ENCODE measurements around the gene ADIPOQ. TPM values are rescaled to one million over a fixed set of nuclear protein-coding genes. Genes with fewer than 3 reads are reported as not detected.
"Not testable (repeated sequence)": the region's sequence is repeated elsewhere in the genome, so short reads cannot be mapped to it uniquely, and the experiment has no call there.

Gene ADIPOQ
- total and polyA plus RNA-seq, 2 of the 4 experiments (the other 2 are of a cell fraction) = not detected

DNA sequence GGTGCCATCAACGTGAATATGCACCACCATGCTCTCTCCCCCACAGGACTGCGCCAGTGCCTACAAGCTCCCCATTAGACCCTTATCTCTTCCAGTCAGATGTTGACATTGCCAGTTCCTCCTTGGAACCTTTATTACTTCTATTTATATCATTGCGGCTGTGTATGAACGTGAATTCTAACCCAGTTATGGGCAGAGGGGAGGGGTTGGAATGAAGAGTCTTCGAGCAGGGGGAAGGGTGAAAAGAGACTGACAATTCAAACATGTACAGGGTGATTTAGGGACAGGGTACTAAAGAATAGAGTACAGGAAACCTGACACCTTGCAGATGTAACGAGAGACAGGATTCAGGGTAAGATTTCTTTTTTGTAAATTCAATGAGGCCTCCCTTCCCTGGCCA lies 46.1 kb downstream of the ADIPOQ start:
- no peak overlapping the region for H2BK5ac ChIP-seq (ENCODE audit: low read depth, low read length, poor library complexity, severe bottlenecking)
- no peak for TF ChIP-seq NFE2L2 (IDR thresholded peaks at IDR 0.05; ENCODE audit: low read depth, low read length)
- TF ChIP-seq SMC3 (IDR thresholded peaks at IDR 0.05; ENCODE audit: low read depth, low read length) = no peak
- TF ChIP-seq CEBPB (IDR thresholded peaks at IDR 0.05; ENCODE audit: low read depth, low read length) = no peak
- TF ChIP-seq MAZ (IDR thresholded peaks at IDR 0.05; ENCODE audit: borderline replicate concordance, low read depth, low read length) = no peak
- no peak for TF ChIP-seq POLR2A (IDR thresholded peaks at IDR 0.05; ENCODE audit: low read depth, low read length)
- no peak for TF ChIP-seq FOS (IDR thresholded peaks at IDR 0.05; ENCODE audit: low read depth, low read length)
- intact Hi-C loops (cut with micrococcal nuclease) (no loop called here), dilution Hi-C loops (cut with HindIII; ENCODE audit: low sequenced_read_pairs, unreplicated experiment) (no loop called here), in situ Hi-C loops (cut with MboI; ENCODE audit: low sequenced_read_pairs) (no loop called here)
- no CpG with 5 or more reads among the region's 6 CpGs for WGBS, 2 experiments (ENCODE audit: extremely low coverage in 2 of 2, insufficient read length in 1 of 2)
- peaks cover 9% of the 10 kb centered on the region for H3K27me3 ChIP-seq (ENCODE audit: control insufficient read depth, insufficient read depth, low read length)
- no peak overlapping the region for H3K14ac ChIP-seq (replicated peaks; ENCODE audit: low read depth, low read length)
- no peak overlapping the region for H4K5ac ChIP-seq (ENCODE audit: low read depth, low read length)
- no peaks in the 10 kb centered on the region for H3K4me1 ChIP-seq (ENCODE audit: control insufficient read depth, insufficient read depth, low read length)
- H3K27ac ChIP-seq (ENCODE audit: insufficient read depth, low read length) = no peak overlapping the region
- no peak overlapping the region for H3K4me2 ChIP-seq (ENCODE audit: low read depth, low read length)
- H2AK5ac ChIP-seq (ENCODE audit: low read depth, low read length) = no peak overlapping the region
- no peak overlapping the region for H4K8ac ChIP-seq (ENCODE audit: low read depth in 2 of 2, low read length in 2 of 2)
- no peak overlapping the region for H2BK20ac ChIP-seq (ENCODE audit: low read depth, low read length)
- no peaks in the 10 kb centered on the region for H3K79me1 ChIP-seq (ENCODE audit: low read depth in 1 of 2, low read length in 2 of 2)
- no peak overlapping the region for H3K23ac ChIP-seq (ENCODE audit: low read depth, low read length)
- no peak overlapping the region for H4K91ac ChIP-seq (ENCODE audit: insufficient read depth, low read depth, low read length)
- no peak overlapping the region for H3K4me3 ChIP-seq (ENCODE audit: insufficient read depth, low read depth, low read length)
- no peak overlapping the region for H2BK15ac ChIP-seq (ENCODE audit: low read depth, low read length)
- H3K56ac ChIP-seq (ENCODE audit: extremely low read depth, insufficient read depth, low read length) = no peak overlapping the region
- no peak for DNase-seq
- H3K9me1 ChIP-seq (ENCODE audit: insufficient read depth, low read length) = no peaks in the 10 kb centered on the region
- no peaks in the 10 kb centered on the region for H3K36me3 ChIP-seq (ENCODE audit: control insufficient read depth, insufficient read depth, low read length)
- ATAC-seq (ENCODE audit: low read depth) = no peak
- no peak overlapping the region for H2AFZ ChIP-seq (replicated peaks; ENCODE audit: low read length, poor library complexity)
- ChIA-PET CTCF (no interaction called here), POLR2A (ENCODE audit: unreplicated experiment) (no interaction called here)
- H3K4ac ChIP-seq (ENCODE audit: low read depth, low read length) = no peak overlapping the region
- no peaks in the 10 kb centered on the region for H3K9me3 ChIP-seq (ENCODE audit: control insufficient read depth, insufficient read depth, low read length)
- H4K20me1 ChIP-seq (ENCODE audit: insufficient read depth, low read length) = no peaks in the 10 kb centered on the region
- H2BK120ac ChIP-seq (ENCODE audit: low read depth, low read length) = no peak overlapping the region
- H3K18ac ChIP-seq (ENCODE audit: low read depth, low read length) = no peak overlapping the region
- no peak overlapping the region for H2AK9ac ChIP-seq (replicated peaks; ENCODE audit: low read depth, low read length, poor library complexity)
- no peak overlapping the region for H3K9ac ChIP-seq (ENCODE audit: low read depth, low read length)
- BruUV-seq (replicated peaks) = no TSS peak

DNA sequence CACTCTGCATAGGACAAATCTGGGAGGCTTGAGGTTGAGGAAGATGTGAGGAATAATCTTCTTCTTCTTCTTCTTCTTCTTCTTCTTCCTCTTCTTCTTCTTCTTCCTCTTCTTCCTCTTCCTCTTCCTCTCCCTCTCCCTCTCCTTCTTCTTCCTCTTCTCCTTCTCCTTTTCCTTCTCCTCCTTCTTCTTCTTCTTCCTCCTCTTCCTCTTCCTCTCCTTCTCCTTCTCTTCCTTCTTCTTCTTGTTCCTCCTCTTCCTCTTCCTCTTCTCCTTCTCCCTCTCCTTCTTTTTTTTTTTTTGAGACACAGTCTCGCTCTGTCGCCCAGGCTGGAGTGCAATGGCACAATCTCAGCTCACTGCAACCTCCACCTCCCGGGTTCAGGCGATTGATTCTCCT lies 47.2 kb downstream of the ADIPOQ start:
- H2AK9ac ChIP-seq (replicated peaks; ENCODE audit: low read depth, low read length, poor library complexity) = not testable (repeated sequence)

More for the DNA sequence above, 47.2 kb downstream of the ADIPOQ start:
- H4K8ac ChIP-seq (ENCODE audit: low read depth in 2 of 2, low read length in 2 of 2); dilution Hi-C loops (cut with HindIII; ENCODE audit: low sequenced_read_pairs, unreplicated experiment); H3K23ac ChIP-seq (ENCODE audit: low read depth, low read length); H3K14ac ChIP-seq (replicated peaks; ENCODE audit: low read depth, low read length); H4K91ac ChIP-seq (ENCODE audit: insufficient read depth, low read depth, low read length); POLR2A ChIA-PET (ENCODE audit: unreplicated experiment); H3K36me3 ChIP-seq (ENCODE audit: control insufficient read depth, insufficient read depth, low read length); BruUV-seq (replicated peaks); H2AK5ac ChIP-seq (ENCODE audit: low read depth, low read length); H3K9ac ChIP-seq (ENCODE audit: low read depth, low read length); H3K9me3 ChIP-seq (ENCODE audit: control insufficient read depth, insufficient read depth, low read length); H4K20me1 ChIP-seq (ENCODE audit: insufficient read depth, low read length); H3K4ac ChIP-seq (ENCODE audit: low read depth, low read length); H3K4me3 ChIP-seq (ENCODE audit: insufficient read depth, low read depth, low read length); H2BK5ac ChIP-seq (ENCODE audit: low read depth, low read length, poor library complexity, severe bottlenecking); H3K56ac ChIP-seq (ENCODE audit: extremely low read depth, insufficient read depth, low read length); DNase-seq; H3K4me1 ChIP-seq (ENCODE audit: control insufficient read depth, insufficient read depth, low read length); H4K5ac ChIP-seq (ENCODE audit: low read depth, low read length); H3K18ac ChIP-seq (ENCODE audit: low read depth, low read length); H3K4me2 ChIP-seq (ENCODE audit: low read depth, low read length); CTCF ChIA-PET; H2BK20ac ChIP-seq (ENCODE audit: low read depth, low read length); intact Hi-C loops (cut with micrococcal nuclease); in situ Hi-C loops (cut with MboI; ENCODE audit: low sequenced_read_pairs); H3K27me3 ChIP-seq (ENCODE audit: control insufficient read depth, insufficient read depth, low read length); H2BK120ac ChIP-seq (ENCODE audit: low read depth, low read length); ATAC-seq (ENCODE audit: low read depth); H3K27ac ChIP-seq (ENCODE audit: insufficient read depth, low read length); H2BK15ac ChIP-seq (ENCODE audit: low read depth, low read length); H3K9me1 ChIP-seq (ENCODE audit: insufficient read depth, low read length); H3K79me1 ChIP-seq (ENCODE audit: low read depth in 1 of 2, low read length in 2 of 2); H2AFZ ChIP-seq (replicated peaks; ENCODE audit: low read length, poor library complexity): not testable (repeated sequence)
- no CpG with 5 or more reads among the region's 4 CpGs for WGBS, 2 experiments (ENCODE audit: extremely low coverage in 2 of 2, insufficient read length in 1 of 2)
